Esophagus (tissue), 2 donors: ENCODE results near the gene DNAH11. TPM values are rescaled to one million over a fixed set of nuclear protein-coding genes. Genes with fewer than 3 reads are reported as not detected.

Source experiments
- H3K27ac ChIP-seq, 2 donors: one replicate each; pipeline ENCODE4 v1.5.1; 2013; ENCODE audit warnings: low read depth in 2 of 2, mild to moderate bottlenecking in 2 of 2, inconsistent platforms in 1 of 2, low read length in 1 of 2, moderate library complexity in 1 of 2
- H3K27me3 ChIP-seq, 2 donors: one replicate each; pipeline ENCODE4 v1.6.1; 2013; ENCODE audit warnings: low read length in 2 of 2, control low read depth in 1 of 2, mild to moderate bottlenecking in 1 of 2; ENCODE audit not compliant: insufficient read depth in 2 of 2, control insufficient read depth in 1 of 2
- H3K36me3 ChIP-seq, 2 donors: one replicate each; pipeline ENCODE4 v1.6.1; 2013; ENCODE audit warnings: low read length in 1 of 2; ENCODE audit not compliant: control insufficient read depth in 2 of 2, insufficient read depth in 2 of 2
- H3K4me1 ChIP-seq, 2 donors: one replicate each; pipeline ENCODE4 v1.6.1; 2013; ENCODE audit warnings: low read length in 1 of 2; ENCODE audit not compliant: control insufficient read depth in 2 of 2, insufficient read depth in 2 of 2
- H3K4me3 ChIP-seq, 2 donors: one replicate each; pipeline ENCODE4 v1.5.1; 2013; ENCODE audit warnings: low read length in 2 of 2, mild to moderate bottlenecking in 2 of 2, low read depth in 1 of 2, moderate library complexity in 1 of 2
- H3K9me3 ChIP-seq, 2 donors: one replicate each; pipeline ENCODE4 v1.6.1; 2013; ENCODE audit warnings: mild to moderate bottlenecking in 2 of 2, low read depth in 1 of 2, low read length in 1 of 2, moderate library complexity in 1 of 2; ENCODE audit not compliant: control insufficient read depth in 2 of 2, insufficient read depth in 1 of 2
- WGBS, 2 donors: extraction: QIAGEN DNeasy Blood & Tissue Kit; methylation state at CpG; one replicate each; pipeline ENCODE4 v1.1.7; 2013; 5-methylcytosine and 5-hydroxymethylcytosine counted together
- polyA plus RNA-seq, 2 donors: library from polyadenylated mRNA; stranded (reverse); fragments of 200-250 nt; gene quantifications; one replicate each; pipeline ENCODE4 v1.2.3, GENCODE V29; 2013
- donor health status: healthy with polysubstance abuse.
- donor health status: Bipolar disorder and iron deficiency.

DNAH11 gene
- polyA plus RNA-seq, 2 donors = 0.51 to 1.6 TPM

- H3K9me3 ChIP-seq = no peaks in the 10 kb centered on the region
- peaks cover 3 to 4% of the 10 kb centered on the region in 2 donors for H3K4me1 ChIP-seq
- peak overlapping the region in 1 of 2 donors; percentile 9 for H3K27ac ChIP-seq
- WGBS, 2 donors = 13 to 15% methylated on average over 8 of the region's 8 CpGs
- peak overlapping the region; percentile 67 to 70 for H3K4me3 ChIP-seq
- no peaks in the 10 kb centered on the region for H3K36me3 ChIP-seq
- H3K27me3 ChIP-seq = no peaks in the 10 kb centered on the region
Measured at GRCh38 chr7:21946222-21946709, 403.4 kb downstream of the DNAH11 start.

GRCh38 chr7:21947056-21947455 lies 404.2 kb downstream of the DNAH11 start:
- Histone ChIP-seq H3K36me3 (no peaks in the 10 kb centered on the region), H3K27ac (no peak overlapping the region), H3K27me3 (no peaks in the 10 kb centered on the region), H3K4me3 (no peak overlapping the region), H3K9me3 (no peaks in the 10 kb centered on the region), H3K4me1 (peaks cover 3 to 4% of the 10 kb centered on the region in 2 donors)
- WGBS, 2 donors = 68 to 71% methylated on average over 3 of the region's 3 CpGs

- H3K9me3 ChIP-seq = no peaks in the 10 kb centered on the region
- H3K27ac ChIP-seq = no peak overlapping the region
- WGBS, 2 donors = 65 to 74% methylated on average over 2 of the region's 2 CpGs
- H3K4me3 ChIP-seq = no peak overlapping the region
- H3K36me3 ChIP-seq = no peaks in the 10 kb centered on the region
- no peaks in the 10 kb centered on the region for H3K27me3 ChIP-seq
- H3K4me1 ChIP-seq = peaks cover 3 to 4% of the 10 kb centered on the region in 2 donors
Measured at GRCh38 chr7:21947946-21948345, 405.1 kb downstream of the DNAH11 start.

GRCh38 chr7:21948364-21948763 lies 405.5 kb downstream of the DNAH11 start:
- Histone ChIP-seq H3K27me3 (no peaks in the 10 kb centered on the region), H3K27ac (no peak overlapping the region), H3K4me3 (no peak overlapping the region), H3K4me1 (peaks cover 3 to 4% of the 10 kb centered on the region in 2 donors), H3K9me3 (no peaks in the 10 kb centered on the region), H3K36me3 (no peaks in the 10 kb centered on the region)
- 78 to 85% methylated on average over 2 of the region's 2 CpGs for whole genome bisulfite sequencing, 2 donors

GRCh38 chr7:21948887-21949540 lies 406.2 kb downstream of the DNAH11 start:
- Histone ChIP-seq H3K4me1 (peaks cover 3 to 4% of the 10 kb centered on the region in 2 donors), H3K9me3 (no peaks in the 10 kb centered on the region), H3K36me3 (no peaks in the 10 kb centered on the region), H3K27ac (no peak overlapping the region), H3K4me3 (no peak overlapping the region), H3K27me3 (no peaks in the 10 kb centered on the region)
- 60% methylated on average over 8 of the region's 8 CpGs for WGBS, 2 donors

Other genes starting within 250 kb of the DNAH11 start
- gene SP4, start 115.0 kb upstream of the DNAH11 start, polyA plus RNA-seq = under 1 TPM; 0.63 to 0.69 TPM